K562 (cell line): ENCODE measurements around the gene EFNB3. TPM values are rescaled to one million over a fixed set of nuclear protein-coding genes. Genes with fewer than 3 reads are reported as not detected.
A peak's percentile ranks its signal among the peaks of the same experiment; 100 is the strongest.

ENCODE experiments used
- ARID4B ChIP-seq: sonication (generic); formaldehyde crosslinking; IDR thresholded peaks from 2 replicates; pipeline ENCODE4 v1.8.0; 2022; ENCODE audit warnings: mild to moderate bottlenecking, missing genetic modification reagents
- CREB1 ChIP-seq, 2 experiments: sonication (generic) in 1 of 2; formaldehyde crosslinking in 1 of 2; IDR thresholded peaks; 2 replicates each; pipeline versions ENCODE4 v1.6.1 to v1.8.0; 2012 to 2022; ENCODE audit warnings: inconsistent platforms in 1 of 2, mild to moderate bottlenecking in 1 of 2, missing genetic modification reagents in 1 of 2, moderate library complexity in 1 of 2
- E2F4 ChIP-seq: sonication (generic); formaldehyde crosslinking; IDR thresholded peaks from 2 replicates; pipeline ENCODE4 v1.8.0; 2022; ENCODE audit warnings: mild to moderate bottlenecking, low read depth, missing genetic modification reagents
- FOS ChIP-seq: IDR thresholded peaks from 3 replicates; pipeline ENCODE4 v1.6.1; 2011; ENCODE audit not compliant: insufficient read length; ENCODE audit errors: extremely low read depth
- HEY1 ChIP-seq: fragments of 250-450 bp; sonication (Bioruptor Pico); IDR thresholded peaks from 2 replicates; pipeline ENCODE4 v1.5.0; 2020; ENCODE audit warnings: mild to moderate bottlenecking, moderate library complexity, borderline replicate concordance
- MAFK ChIP-seq: IDR thresholded peaks from 2 replicates; pipeline ENCODE4 v1.6.1; 2011; ENCODE audit warnings: low read length, improper control_type of control experiment
- RBM22 ChIP-seq: fragments of 200-400 bp; formaldehyde crosslinking; IDR thresholded peaks from 2 replicates; pipeline ENCODE4 v1.6.1; 2018; ENCODE audit warnings: low read length, low read depth; ENCODE audit not compliant: poor library complexity, severe bottlenecking
- RREB1 ChIP-seq: fragments of 250-450 bp; sonication (Bioruptor Pico); IDR thresholded peaks from 2 replicates; pipeline ENCODE4 v1.4.0; 2020
- SIN3B ChIP-seq: fragments of 450-650 bp; IDR thresholded peaks from 2 replicates; pipeline ENCODE4 v1.6.1; 2017; ENCODE audit warnings: low read depth, mild to moderate bottlenecking, moderate library complexity
- TEAD4 ChIP-seq, 2 experiments: sonication (generic) in 1 of 2; formaldehyde crosslinking in 1 of 2; IDR thresholded peaks; 2 replicates each; pipeline versions ENCODE4 v1.6.1 to v1.8.0; 2012 to 2022; ENCODE audit warnings: borderline replicate concordance in 1 of 2, inconsistent platforms in 1 of 2, low read length in 1 of 2, mild to moderate bottlenecking in 1 of 2, missing genetic modification reagents in 1 of 2
- THRB ChIP-seq: fragments of 450-650 bp; formaldehyde crosslinking; conservative IDR thresholded peaks from 2 replicates; pipeline ENCODE4 v1.4.0; 2022; ENCODE audit warnings: mild to moderate bottlenecking, missing genetic modification characterization
- ZBED1 ChIP-seq: IDR thresholded peaks from 2 replicates; pipeline ENCODE4 v1.6.1; 2014
- ZNF316 ChIP-seq: fragments of 450-650 bp; IDR thresholded peaks from 2 replicates; pipeline ENCODE4 v1.6.1; 2016
- polyA plus RNA-seq, 8 experiments: library from polyadenylated mRNA; depleted of rRNA in 4 of 8; stranded (reverse) in 5 of 8; unstranded in 3 of 8; fragments of >200 nt; fragmentation: Nextera tagmentation in 2 of 8; fragmentation: Illumina TruSeq in 1 of 8; extraction: Ambion mirVana in 2 of 8; extraction: Trizol in 1 of 8; gene quantifications; 2 replicates each; pipeline versions ENCODE4 v1.2.1 to v1.2.3, GENCODE V29; 2011 to 2014; ENCODE audit warnings: inconsistent platforms in 1 of 8, missing spikeins in 1 of 8
- total RNA-seq, 7 experiments: library from RNA; depleted of rRNA in 6 of 7; stranded (reverse); fragments of >200 nt in 6 of 7; fragmentation: Illumina TruSeq in 2 of 7; extraction: Trizol in 2 of 7; gene quantifications; 2 replicates each; pipeline versions ENCODE4 v1.2.1 to v1.2.3, GENCODE V29; 2011 to 2021; ENCODE audit warnings: low replicate concordance in 1 of 7

The EFNB3 gene
- total and polyA plus RNA-seq, 9 of the 15 experiments (the other 6 are each of a cell fraction or from before 2014, with no cell fraction given) = not detected

- TF ChIP-seq RREB1 (CRISPR knock-in tag) = no peak
- TF ChIP-seq MAFK = no peak
- TF ChIP-seq CREB1 (IDR thresholded peaks at IDR 0.05) = no peak
- no peak; the same call in 1 of the 2 replicates for TF ChIP-seq CREB1 (CRISPR knock-in tag; IDR thresholded peaks at IDR 0.05)
- TF ChIP-seq ZBED1 = no peak
- TF ChIP-seq SIN3B = 0 out of 2 replicates have a peak, but pooled peaks have one; percentile 25
- TF ChIP-seq HEY1 (CRISPR knock-in tag) = no peak
- TF ChIP-seq FOS = no peak
- TF ChIP-seq ZNF316 = no peak
- no peak for TF ChIP-seq E2F4 (CRISPR knock-in tag)
- 0 out of 2 replicates have a peak, but pooled peaks have one; percentile 28 for TF ChIP-seq THRB (CRISPR knock-in tag)
- TF ChIP-seq ARID4B (CRISPR knock-in tag) = peak; percentile 18
- TF ChIP-seq RBM22 = peak; percentile 11
- TF ChIP-seq TEAD4 (IDR thresholded peaks at IDR 0.05; ENCODE audit: low read length) = 0 out of 2 replicates have a peak, but pooled peaks have one; percentile 17
- no peak for TF ChIP-seq TEAD4 (CRISPR knock-in tag; IDR thresholded peaks at IDR 0.05; ENCODE audit: borderline replicate concordance)
These were observed 18.6 kb upstream of the EFNB3 start (continued) for GRCh38 chr17:7686222-7687071.
